ENCODE results near the gene NFYC. TPM values are rescaled to one million over a fixed set of nuclear protein-coding genes. Genes with fewer than 3 reads are reported as not detected.

NFYC gene
- total RNA-seq, 1 experiment from 2014 or later: 46.5 TPM

GRCh38 chr1:40785446-40785845 lies 93.9 kb downstream of the NFYC start:
- no peak for ATAC-seq
- DNase-seq (ENCODE audit: low spot score): no peak
- no peak for TF ChIP-seq PRDM15 (CRISPR knock-in tag; IDR thresholded peaks at IDR 0.05)
- H3K9me3 Mint-ChIP-seq: no peaks in the 10 kb centered on the region
- POLR2A ChIA-PET: no interaction called here
- CTCF ChIA-PET: interaction anchor here (5.9 kb wide), 1 partner anchor 11 kb away, joined by 34 read pairs; no protein-coding TSS in a partner anchor
- H3K4me3 Mint-ChIP-seq: no peak overlapping the region
- peaks cover 34% of the 10 kb centered on the region for H3K4me1 Mint-ChIP-seq
- peaks cover 50% of the 10 kb centered on the region for H3K27me3 Mint-ChIP-seq (ENCODE audit: low read depth)
- no peak overlapping the region for H3K27ac Mint-ChIP-seq
- no peaks in the 10 kb centered on the region for H3K36me3 Mint-ChIP-seq

DNA sequence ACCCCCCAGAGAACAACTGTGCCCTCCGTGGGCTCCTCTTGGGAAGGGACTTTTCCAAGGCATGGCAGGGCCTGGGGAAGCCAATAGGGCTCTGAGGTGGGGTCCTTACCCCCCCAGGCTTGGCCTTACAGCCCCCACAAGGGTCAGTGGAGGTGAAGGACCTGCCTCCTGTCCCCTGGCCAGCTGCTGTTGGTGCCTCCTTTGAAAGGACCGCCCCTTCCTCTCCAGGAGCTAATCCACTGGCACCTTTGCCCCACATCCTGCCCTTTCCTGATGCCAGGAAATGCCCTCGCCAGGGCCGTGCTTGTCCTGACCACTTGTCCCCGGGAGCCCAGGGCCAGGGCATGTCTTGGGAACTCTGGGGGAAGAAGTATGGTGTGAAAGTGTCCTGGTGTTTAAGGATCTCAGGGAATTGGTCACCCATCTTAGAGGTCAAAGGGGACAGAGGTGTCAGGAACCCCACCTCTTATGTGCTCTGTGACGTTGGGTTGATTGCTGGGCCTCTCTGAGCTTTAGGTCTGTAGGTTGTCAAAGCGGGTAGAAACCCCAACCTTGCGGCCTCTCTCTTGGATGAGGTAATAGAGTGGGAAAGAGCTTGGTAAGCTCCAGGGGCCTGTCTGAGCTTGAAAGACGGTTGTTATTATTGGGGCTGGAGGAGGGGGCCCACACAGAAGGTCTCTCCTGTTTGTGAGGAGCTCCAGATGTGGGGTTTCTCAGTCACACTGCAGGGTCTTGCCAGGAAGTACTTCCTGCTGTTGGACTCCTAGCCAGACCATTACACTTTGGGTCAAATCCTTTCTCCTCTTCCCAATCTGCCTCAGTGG lies 94.9 kb downstream of the NFYC start:
- no peak overlapping the region for H3K27ac Mint-ChIP-seq
- H3K9me3 Mint-ChIP-seq: no peaks in the 10 kb centered on the region
- ChIA-PET CTCF (interaction anchor here (0.6 to 5.9 kb wide), 5 partner anchors 12 to 1695 kb away, joined by 3 to 34 read pairs (median 4); no protein-coding TSS in a partner anchor), POLR2A (interaction anchor here (1.1 kb wide), 1 partner anchor 9 kb away, joined by 6 read pairs; no protein-coding TSS in a partner anchor)
- peaks cover 34% of the 10 kb centered on the region for H3K4me1 Mint-ChIP-seq
- no peaks in the 10 kb centered on the region for H3K36me3 Mint-ChIP-seq
- no peak for TF ChIP-seq PREB (CRISPR knock-in tag; IDR thresholded peaks at IDR 0.05; ENCODE audit: borderline replicate concordance)
- TF ChIP-seq EMX1 (CRISPR knock-in tag; IDR thresholded peaks at IDR 0.05): no peak
- no peak for TF ChIP-seq NFATC4 (CRISPR knock-in tag; IDR thresholded peaks at IDR 0.05)
- no peak for TF ChIP-seq OVOL2 (CRISPR knock-in tag; IDR thresholded peaks at IDR 0.05; ENCODE audit: borderline replicate concordance)
- no peak for TF ChIP-seq JUN (CRISPR knock-in tag; IDR thresholded peaks at IDR 0.05)
- TF ChIP-seq NFE2L1 (CRISPR knock-in tag; IDR thresholded peaks at IDR 0.05): no peak
- no peak for TF ChIP-seq CREM (CRISPR knock-in tag; IDR thresholded peaks at IDR 0.05)
- peaks cover 40% of the 10 kb centered on the region for H3K27me3 Mint-ChIP-seq (ENCODE audit: low read depth)
- ATAC-seq (no peak), DNase-seq (ENCODE audit: low spot score) (no peak)
- no peak overlapping the region for H3K4me3 Mint-ChIP-seq

DNA sequence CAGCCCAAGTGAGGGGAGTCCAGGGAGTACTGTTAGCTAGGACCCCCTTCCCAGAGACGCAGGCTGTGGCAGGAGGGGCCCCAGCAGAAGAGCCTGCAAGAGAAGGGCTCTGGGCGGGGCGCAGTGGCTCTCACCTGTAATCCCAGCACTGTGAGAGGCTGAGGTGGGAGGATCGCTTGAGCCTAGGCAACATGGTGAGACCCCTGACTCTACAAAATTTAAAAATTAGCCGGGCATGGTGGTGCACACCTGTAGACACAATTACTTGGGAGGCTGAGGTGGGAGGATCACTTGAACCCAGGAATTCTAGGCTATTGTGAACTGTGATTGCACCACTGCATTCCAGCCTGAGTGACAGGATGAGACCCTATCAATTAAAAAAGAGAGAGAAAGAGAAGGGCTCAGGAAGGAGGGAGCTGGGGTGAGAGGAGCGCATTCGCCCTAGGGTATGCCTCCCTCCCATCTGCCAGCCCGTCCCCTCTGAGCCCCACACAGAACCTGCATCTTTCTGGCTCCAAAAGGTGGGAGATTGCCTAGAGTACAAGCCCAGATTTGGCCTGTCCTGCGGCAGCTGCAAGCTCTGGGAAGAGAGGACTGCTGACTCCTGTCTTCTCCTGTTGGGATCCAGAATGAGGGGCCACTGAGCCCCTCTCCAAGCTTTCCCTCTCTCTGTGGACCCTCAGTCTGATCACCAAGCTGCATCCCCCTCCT lies 95.6 kb downstream of the NFYC start:
- ATAC-seq: no peak
- DNase-seq (ENCODE audit: low spot score): no peak
- TF ChIP-seq SP1 (CRISPR knock-in tag; conservative IDR thresholded peaks at IDR 0.05): no peak
- no peaks in the 10 kb centered on the region for H3K9me3 Mint-ChIP-seq
- H3K4me3 Mint-ChIP-seq: no peak overlapping the region
- H3K36me3 Mint-ChIP-seq: no peaks in the 10 kb centered on the region
- H3K27ac Mint-ChIP-seq: no peak overlapping the region
- peaks cover 29% of the 10 kb centered on the region for H3K4me1 Mint-ChIP-seq
- CTCF ChIA-PET: interaction anchor here (0.6 to 5.9 kb wide), 5 partner anchors 13 to 1695 kb away, joined by 3 to 34 read pairs (median 4); no protein-coding TSS in a partner anchor
- H3K27me3 Mint-ChIP-seq (ENCODE audit: low read depth): peaks cover 33% of the 10 kb centered on the region
- POLR2A ChIA-PET: no interaction called here

GRCh38 chr1:40787737-40788560 lies 96.4 kb downstream of the NFYC start:
- ATAC-seq (no peak), DNase-seq (ENCODE audit: low spot score) (no peak)
- Mint-ChIP-seq H3K4me3 (no peak overlapping the region), H3K9me3 (no peaks in the 10 kb centered on the region), H3K27me3 (ENCODE audit: low read depth) (peaks cover 25% of the 10 kb centered on the region), H3K27ac (no peak overlapping the region), H3K4me1 (peaks cover 24% of the 10 kb centered on the region), H3K36me3 (no peaks in the 10 kb centered on the region)
- POLR2A ChIA-PET: no interaction called here
- CTCF ChIA-PET: interaction anchor here (1.1 to 5.9 kb wide), 3 partner anchors 14 to 157 kb away, joined by 3 to 34 read pairs (median 3); no protein-coding TSS in a partner anchor
- TF ChIP-seq SOX15 (CRISPR knock-in tag; IDR thresholded peaks at IDR 0.05): no peak
- TF ChIP-seq, protein P1, sequence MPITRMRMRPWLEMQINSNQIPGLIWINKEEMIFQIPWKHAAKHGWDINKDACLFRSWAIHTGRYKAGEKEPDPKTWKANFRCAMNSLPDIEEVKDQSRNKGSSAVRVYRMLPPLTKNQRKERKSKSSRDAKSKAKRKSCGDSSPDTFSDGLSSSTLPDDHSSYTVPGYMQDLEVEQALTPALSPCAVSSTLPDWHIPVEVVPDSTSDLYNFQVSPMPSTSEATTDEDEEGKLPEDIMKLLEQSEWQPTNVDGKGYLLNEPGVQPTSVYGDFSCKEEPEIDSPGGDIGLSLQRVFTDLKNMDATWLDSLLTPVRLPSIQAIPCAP (CRISPR knock-in tag; IDR thresholded peaks at IDR 0.05): no peak
- TF ChIP-seq ZBTB21 (CRISPR knock-in tag; IDR thresholded peaks at IDR 0.05; ENCODE audit: borderline replicate concordance): no peak
- TF ChIP-seq, protein P2, sequence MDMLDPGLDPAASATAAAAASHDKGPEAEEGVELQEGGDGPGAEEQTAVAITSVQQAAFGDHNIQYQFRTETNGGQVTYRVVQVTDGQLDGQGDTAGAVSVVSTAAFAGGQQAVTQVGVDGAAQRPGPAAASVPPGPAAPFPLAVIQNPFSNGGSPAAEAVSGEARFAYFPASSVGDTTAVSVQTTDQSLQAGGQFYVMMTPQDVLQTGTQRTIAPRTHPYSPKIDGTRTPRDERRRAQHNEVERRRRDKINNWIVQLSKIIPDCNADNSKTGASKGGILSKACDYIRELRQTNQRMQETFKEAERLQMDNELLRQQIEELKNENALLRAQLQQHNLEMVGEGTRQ (CRISPR knock-in tag; IDR thresholded peaks at IDR 0.05): no peak
- TF ChIP-seq ATF2 (CRISPR knock-in tag; IDR thresholded peaks at IDR 0.05; ENCODE audit: borderline replicate concordance, low read depth): no peak
- no peak for TF ChIP-seq ELF4 (CRISPR knock-in tag; IDR thresholded peaks at IDR 0.05; ENCODE audit: low read depth)
- TF ChIP-seq FOXK1 (CRISPR knock-in tag; IDR thresholded peaks at IDR 0.05): no peak
- TF ChIP-seq CDX4 (CRISPR knock-in tag; IDR thresholded peaks at IDR 0.05; ENCODE audit: borderline replicate concordance): no peak
